Pancreas (tissue), 10 donors: Measurements from ENCODE around the gene KATNAL2. TPM values are rescaled to one million over a fixed set of nuclear protein-coding genes. Genes with fewer than 3 reads are reported as not detected.

Source experiments
- ATAC-seq, 4 donors: fragments of 200-7000 bp; cut with Tn5 transposase; one replicate each; pipeline versions ENCODE4 v1.8.0 to v1.9.1; 2020; ENCODE audit warnings: mild to moderate bottlenecking in 4 of 4, moderate library complexity in 4 of 4
- DNase-seq, 6 donors: peaks; one replicate each; pipeline ENCODE4 v3.0.0-alpha.2; 2020
- FAIRE-seq: peaks from 2 replicates; lab custom pipeline; 2012; peaks lifted over from hg19 to GRCh38; lab: Jason Lieb, UNC
- H3K27ac ChIP-seq, 4 donors: fragments of 200-600 bp; sonication (generic); 1 replicate in 3 of 4; 2 replicates in 1 of 4; pipeline versions ENCODE4 v1.5.0 to v1.8.0; 2020
- H3K27me3 ChIP-seq, 4 donors: fragments of 200-600 bp; one replicate each; pipeline ENCODE4 v1.8.0; 2021
- H3K36me3 ChIP-seq, 3 donors: fragments of 200-600 bp; sonication (generic) in 1 of 3; one replicate each; pipeline versions ENCODE4 v1.5.0 to v1.8.0; 2020 to 2021
- H3K4me1 ChIP-seq, 3 donors: fragments of 200-600 bp; one replicate each; pipeline ENCODE4 v1.8.0; 2021
- H3K4me3 ChIP-seq, 4 donors: fragments of 200-600 bp; sonication (generic) in 2 of 4; one replicate each; pipeline versions ENCODE4 v1.5.0 to v1.8.0; 2020 to 2021
- H3K9me3 ChIP-seq, 4 donors: fragments of 200-600 bp; one replicate each; pipeline ENCODE4 v1.8.0; 2021
- CTCF ChIP-seq, 4 donors: fragments of 200-600 bp; sonication (generic) in 3 of 4; IDR thresholded peaks; one replicate each; pipeline versions ENCODE4 v1.5.0 to v1.8.0; 2021; ENCODE audit warnings: antibody characterized with exemption in 4 of 4
- WGBS, 2 donors: extraction: QIAGEN DNeasy Blood & Tissue Kit; methylation state at CpG; one replicate each; pipeline ENCODE4 v1.1.7; 2013; 5-methylcytosine and 5-hydroxymethylcytosine counted together
- intact Hi-C, 3 donors: fragments of 100-400 bp; cut with DNase I; formaldehyde crosslinking; loops; one replicate each; pipeline versions ENCODE4 v1.11.1 to v1.14.2; 2022
- polyA plus RNA-seq, 2 donors: library from polyadenylated mRNA; stranded (reverse); fragments of 200-250 nt; gene quantifications; one replicate each; pipeline ENCODE4 v1.2.3, GENCODE V29; 2013
- total RNA-seq, 6 donors: library from RNA; stranded (reverse); fragmentation: NEBNext Ultra II Directional in 4 of 6; extraction: Animal tissue kit (Norgen Biotek cat#: 25700) in 4 of 6; gene quantifications; one replicate each; pipeline versions ENCODE4 v1.2.1 to v1.2.4, GENCODE V29; 2021 to 2023
- donor health status: healthy with polysubstance abuse.
- donor health status: DM: no; HTN: no; CAD: no; lungs with moderate emphysema.
- donor health status: DM: no; HTN: no; CAD: no.
- donor health status: control.
- donor health status: control.
- donor health status: Bipolar disorder and iron deficiency.
- donor health status: DM: yes; HTN: yes; CAD: no.
- donor health status: DM: no; HTN: no; CAD: no.
- donor health status: DM: no; HTN: no; CAD: no.
- donor health status: DM: yes; HTN: yes; CAD: no.

KATNAL2 gene
- total and polyA plus RNA-seq, 8 donors, result 0.97 to 3.8 (median 1.7) TPM

DNA sequence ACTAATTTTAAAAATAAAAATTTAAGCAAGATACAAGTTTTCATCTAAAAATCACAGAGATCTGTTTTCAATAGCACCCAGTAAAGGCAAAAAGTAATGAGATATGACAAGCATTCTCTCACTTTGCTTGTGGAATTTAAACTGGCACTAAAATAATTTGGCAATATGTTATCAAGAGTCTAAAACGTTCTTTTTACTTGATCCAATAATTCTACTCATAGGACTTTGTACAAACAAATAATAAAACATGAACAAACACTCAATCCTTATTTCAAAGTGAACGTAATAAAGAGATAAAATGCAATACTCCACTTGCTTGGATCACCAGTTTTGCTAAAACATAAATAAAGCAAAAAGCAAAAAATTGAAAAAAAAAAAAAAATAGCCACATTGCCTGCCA lies 30.5 kb upstream of the KATNAL2 start:
- H3K9me3 ChIP-seq, result no peaks in the 10 kb centered on the region
- H3K27me3 ChIP-seq, result no peaks in the 10 kb centered on the region
- H3K27ac ChIP-seq, result no peak overlapping the region
- H3K36me3 ChIP-seq, result no peaks in the 10 kb centered on the region
- H3K4me1 ChIP-seq, result no peaks in the 10 kb centered on the region
- no peak for TF ChIP-seq CTCF (IDR thresholded peaks at IDR 0.05)
- 20 to 21% methylated on average over 2 of the region's 2 CpGs for WGBS, 2 donors
- H3K4me3 ChIP-seq, result no peak overlapping the region
- no peak for FAIRE-seq
- no peak for DNase-seq
- intact Hi-C loops, result no loop called here
- no peak for ATAC-seq

- Histone ChIP-seq H3K9me3 (no peaks in the 10 kb centered on the region), H3K36me3 (no peaks in the 10 kb centered on the region), H3K4me1 (no peaks in the 10 kb centered on the region), H3K27ac (no peak overlapping the region), H3K27me3 (no peaks in the 10 kb centered on the region), H3K4me3 (no peak overlapping the region)
- FAIRE-seq (no peak), DNase-seq (no peak), ATAC-seq (no peak)
- intact Hi-C loops, result no loop called here
- TF ChIP-seq CTCF (IDR thresholded peaks at IDR 0.05), result no peak
- 96 to 100% methylated on average over 1 of the region's 1 CpG for WGBS, 2 donors
Observed at GRCh38 chr18:46888965-46889364, 28.4 kb upstream of the KATNAL2 start.

GRCh38 chr18:46891742-46892214 lies 25.6 kb upstream of the KATNAL2 start:
- TF ChIP-seq CTCF (IDR thresholded peaks at IDR 0.05), result no peak
- H3K27me3 ChIP-seq, result no peaks in the 10 kb centered on the region
- 90 to 92% methylated on average over 3 of the region's 3 CpGs for WGBS, 2 donors
- ATAC-seq, result no peak
- H3K4me1 ChIP-seq, result no peaks in the 10 kb centered on the region
- no peak for DNase-seq
- no peak for FAIRE-seq
- H3K4me3 ChIP-seq, result no peak overlapping the region
- H3K27ac ChIP-seq, result no peak overlapping the region
- H3K9me3 ChIP-seq, result no peaks in the 10 kb centered on the region
- H3K36me3 ChIP-seq, result no peaks in the 10 kb centered on the region
- intact Hi-C loops, result no loop called here

DNA sequence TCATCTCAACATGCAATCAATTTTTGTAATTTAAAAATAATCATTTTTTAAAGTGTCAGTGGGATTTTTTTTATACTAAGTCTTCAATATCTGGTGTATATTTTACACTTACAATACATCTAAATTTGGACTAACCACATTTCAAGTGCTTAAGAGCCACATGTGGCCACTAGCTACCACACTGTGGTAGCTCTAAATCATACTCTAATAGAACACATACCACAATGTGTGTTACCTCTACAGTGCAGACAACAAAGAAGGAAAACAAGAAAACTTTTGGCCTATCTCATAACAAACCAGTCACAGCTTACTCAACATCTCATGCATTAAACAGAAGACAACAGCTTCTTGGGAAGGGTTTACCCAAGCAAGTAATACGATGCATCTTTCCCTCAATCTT lies 24.6 kb upstream of the KATNAL2 start:
- no peak overlapping the region for H3K27ac ChIP-seq
- no peak for TF ChIP-seq CTCF (IDR thresholded peaks at IDR 0.05)
- FAIRE-seq (no peak), DNase-seq (no peak), ATAC-seq (no peak)
- no peaks in the 10 kb centered on the region for H3K27me3 ChIP-seq
- no peaks in the 10 kb centered on the region for H3K36me3 ChIP-seq
- intact Hi-C loops, result no loop called here
- no peak overlapping the region for H3K4me3 ChIP-seq
- H3K4me1 ChIP-seq, result no peaks in the 10 kb centered on the region
- WGBS, 2 donors, result 79 to 96% methylated on average over 1 of the region's 1 CpG
- H3K9me3 ChIP-seq, result no peaks in the 10 kb centered on the region

DNA sequence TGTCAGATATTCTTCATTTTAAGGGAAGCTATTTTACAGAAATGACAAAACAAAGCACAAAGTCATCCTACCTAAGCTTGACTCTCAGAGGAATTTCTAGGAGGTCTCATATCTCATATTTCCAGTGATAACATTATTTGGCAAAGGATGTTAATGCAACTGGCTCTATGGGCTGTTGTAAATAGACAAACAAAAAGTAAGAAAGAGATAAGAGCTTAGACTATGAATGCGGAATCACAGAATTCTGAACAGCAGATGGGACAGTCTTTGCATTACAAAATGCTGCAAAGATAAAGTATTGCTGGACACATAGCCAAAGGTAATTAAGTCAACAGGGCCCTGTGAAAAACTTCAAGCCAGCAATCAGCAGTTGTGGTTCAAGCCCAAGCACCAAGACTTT lies 24.0 kb upstream of the KATNAL2 start:
- WGBS, 2 donors, result 46 to 52% methylated on average over 1 of the region's 1 CpG
- ATAC-seq (no peak), FAIRE-seq (no peak), DNase-seq (no peak)
- Histone ChIP-seq H3K4me3 (no peak overlapping the region), H3K9me3 (no peaks in the 10 kb centered on the region), H3K36me3 (no peaks in the 10 kb centered on the region), H3K27ac (no peak overlapping the region), H3K4me1 (no peaks in the 10 kb centered on the region), H3K27me3 (no peaks in the 10 kb centered on the region)
- intact Hi-C loops, result no loop called here
- no peak for TF ChIP-seq CTCF (IDR thresholded peaks at IDR 0.05)
